ENCODE results near the gene C21orf58.
A peak's percentile ranks its signal among the peaks of the same experiment; 100 is the strongest.
"Not testable (repeated sequence)": the region's sequence is repeated elsewhere in the genome, so short reads cannot be mapped to it uniquely, and the experiment has no call there.

Gene C21orf58

DNA sequence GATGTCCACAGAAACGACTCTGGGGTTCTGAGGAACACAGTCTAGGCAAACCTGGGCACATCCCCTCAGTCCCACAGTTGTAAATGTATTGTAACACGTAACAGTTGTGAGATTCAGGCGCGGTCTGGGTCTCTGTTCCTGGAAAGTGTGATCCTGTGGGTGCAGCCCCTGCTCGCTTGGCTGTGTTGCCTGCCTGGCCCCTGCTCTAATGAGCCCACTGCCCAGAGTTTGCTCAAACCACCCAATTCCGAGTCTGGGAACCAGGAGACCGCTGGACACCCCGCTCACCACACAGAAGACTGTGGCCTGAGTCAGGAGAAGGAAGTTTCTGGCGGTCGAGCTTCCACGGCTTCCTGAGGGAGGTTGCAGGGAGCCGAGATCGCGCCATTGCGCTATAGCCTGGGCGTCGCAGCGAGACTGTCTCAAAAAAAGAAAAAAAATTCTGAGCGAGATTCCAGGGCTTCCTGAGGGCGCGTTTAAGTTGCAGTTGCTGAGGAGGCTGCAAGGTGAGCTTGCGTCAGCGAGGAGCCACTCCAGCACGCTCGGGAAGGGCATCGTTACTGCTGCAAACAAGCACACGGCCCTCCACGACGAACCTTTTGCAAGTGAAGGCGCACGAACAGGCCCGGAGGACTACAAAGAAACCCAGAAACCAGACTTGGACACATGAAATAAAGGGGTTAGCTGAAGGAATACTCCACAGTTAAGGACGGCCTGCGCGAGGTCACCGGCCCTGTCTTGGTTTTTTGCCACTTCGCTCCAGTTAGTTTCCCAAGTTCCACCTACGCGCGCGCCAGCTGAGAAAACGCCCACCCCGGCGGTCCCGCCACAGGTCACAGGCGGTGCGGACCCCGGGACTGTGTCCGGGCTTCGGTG lies 1.1 kb downstream of the C21orf58 start:
- peaks cover 34% of the 10 kb centered on the region for H3K4me1 Mint-ChIP-seq (ENCODE audit: low read depth)
- no peaks in the 10 kb centered on the region for H3K9me3 Mint-ChIP-seq (ENCODE audit: low read depth)
- H3K4me3 Mint-ChIP-seq = peak overlapping the region; percentile 94
- peak overlapping the region; percentile 89 for H3K27ac Mint-ChIP-seq
- H3K36me3 Mint-ChIP-seq = peaks cover 5% of the 10 kb centered on the region
- no peaks in the 10 kb centered on the region for H3K27me3 Mint-ChIP-seq

DNA sequence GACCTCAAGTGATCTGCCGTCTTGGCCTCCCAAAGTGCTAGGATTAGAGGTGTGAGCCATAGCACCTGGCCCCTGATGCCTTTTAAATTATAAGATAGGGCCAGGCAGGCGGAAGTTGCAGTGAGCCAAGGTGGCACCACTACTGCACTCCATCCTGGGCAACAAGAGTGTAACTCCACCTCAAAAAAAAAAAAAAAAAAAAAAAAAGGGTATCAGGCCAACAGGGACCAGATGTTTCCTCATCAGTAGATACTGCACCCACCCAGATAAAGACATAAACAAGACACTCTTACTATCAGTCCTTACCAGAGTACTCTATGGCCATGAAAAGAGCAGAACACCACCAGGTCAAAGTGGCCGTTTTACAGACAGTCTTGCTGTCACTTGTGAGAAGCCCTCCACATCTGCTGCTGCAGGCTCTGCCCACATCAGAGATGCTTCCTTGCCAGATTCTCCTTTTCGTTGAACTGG lies 3.3 kb downstream of the C21orf58 start:
- Mint-ChIP-seq H3K27me3 (no peaks in the 10 kb centered on the region), H3K36me3 (peaks cover under 1% of the 10 kb centered on the region), H3K9me3 (ENCODE audit: low read depth) (no peaks in the 10 kb centered on the region), H3K4me3 (no peak overlapping the region), H3K4me1 (ENCODE audit: low read depth) (peaks cover 22% of the 10 kb centered on the region), H3K27ac (no peak overlapping the region)

DNA sequence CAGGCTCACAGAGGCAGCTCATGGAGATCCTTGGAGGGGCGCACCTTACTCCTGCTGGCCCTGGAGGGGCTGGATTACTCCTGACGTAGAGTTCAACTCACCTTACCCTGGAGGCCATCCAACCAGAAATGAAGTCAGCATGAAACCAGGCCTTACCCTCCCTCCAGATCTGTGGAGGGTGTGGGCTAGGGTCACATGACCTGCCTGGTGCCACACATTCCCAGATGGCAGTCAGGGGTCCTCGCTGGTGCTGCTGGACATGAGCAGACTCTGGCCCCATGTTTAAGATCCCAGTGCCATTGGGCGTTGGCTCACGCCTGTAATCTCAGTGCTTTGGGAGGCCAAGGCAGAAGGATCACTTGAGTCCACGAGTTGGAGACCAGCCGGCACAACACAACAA lies 4.5 kb downstream of the C21orf58 start:
- H3K9me3 Mint-ChIP-seq (ENCODE audit: low read depth) = no peaks in the 10 kb centered on the region
- H3K27ac Mint-ChIP-seq = no peak overlapping the region
- H3K4me1 Mint-ChIP-seq (ENCODE audit: low read depth) = peaks cover 21% of the 10 kb centered on the region
- H3K36me3 Mint-ChIP-seq = no peaks in the 10 kb centered on the region
- H3K4me3 Mint-ChIP-seq = no peak overlapping the region
- no peaks in the 10 kb centered on the region for H3K27me3 Mint-ChIP-seq

DNA sequence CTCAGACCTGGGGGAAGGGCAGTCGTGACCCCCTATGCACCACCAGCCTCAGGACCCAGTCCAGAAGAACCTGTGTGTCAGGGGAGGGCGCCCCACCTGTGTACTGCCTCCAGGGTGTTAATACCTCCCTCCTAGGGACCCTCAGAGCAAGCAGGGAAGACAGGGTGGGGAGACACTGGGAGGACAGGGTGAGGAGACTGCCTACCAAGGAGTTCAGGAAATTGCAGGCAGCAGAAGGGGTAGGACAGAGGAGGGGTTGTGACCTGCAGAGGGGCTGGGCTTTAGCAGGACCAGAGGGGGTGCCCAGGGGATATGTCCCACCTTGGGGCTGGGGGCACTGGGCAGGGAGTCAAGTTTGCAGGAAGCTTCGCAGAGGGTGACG lies 5.2 kb downstream of the C21orf58 start:
- Mint-ChIP-seq H3K27me3 (no peaks in the 10 kb centered on the region), H3K27ac (no peak overlapping the region), H3K9me3 (ENCODE audit: low read depth) (no peaks in the 10 kb centered on the region), H3K36me3 (no peaks in the 10 kb centered on the region), H3K4me3 (no peak overlapping the region), H3K4me1 (ENCODE audit: low read depth) (peaks cover 21% of the 10 kb centered on the region)

DNA sequence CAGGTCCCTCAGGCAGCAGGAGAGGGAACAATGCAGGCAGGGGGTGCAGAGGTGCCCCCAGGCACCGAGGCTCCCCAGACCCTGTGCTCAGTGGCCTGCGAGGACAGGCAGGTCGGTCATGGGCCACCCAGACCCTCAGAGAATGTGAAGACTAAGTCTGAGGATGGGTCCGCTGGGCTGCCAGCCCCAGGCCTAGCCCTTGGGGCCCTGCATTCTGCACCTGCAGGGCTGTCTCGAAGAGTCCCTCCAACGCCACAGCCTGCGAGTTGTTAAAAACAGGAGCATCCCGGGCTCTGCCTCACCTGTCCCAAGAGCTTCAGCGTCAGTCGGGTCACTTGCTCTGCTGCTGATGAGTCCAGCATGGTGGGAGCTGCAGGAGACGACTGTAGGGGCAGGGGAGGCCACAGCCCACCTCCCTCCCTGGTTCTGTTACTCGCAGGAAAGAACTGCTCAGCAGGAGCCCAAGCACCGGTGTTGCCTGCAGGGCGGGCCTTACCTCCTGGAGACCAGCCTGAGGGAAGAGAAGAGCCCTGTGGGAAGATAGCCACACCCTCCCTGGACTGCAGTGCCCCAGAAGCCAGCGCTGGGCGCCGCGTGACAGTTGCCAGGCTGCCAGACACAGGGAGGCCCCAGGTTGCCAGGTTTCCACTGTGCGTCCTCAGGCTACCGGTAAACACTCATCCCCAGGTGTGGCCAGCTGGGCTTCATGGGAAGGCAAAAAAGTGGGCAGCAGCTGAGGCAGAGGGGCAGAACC lies 5.8 kb downstream of the C21orf58 start:
- Mint-ChIP-seq H3K4me3 (no peak overlapping the region), H3K27ac (no peak overlapping the region), H3K4me1 (ENCODE audit: low read depth) (peaks cover 17% of the 10 kb centered on the region), H3K9me3 (ENCODE audit: low read depth) (no peaks in the 10 kb centered on the region), H3K27me3 (no peaks in the 10 kb centered on the region), H3K36me3 (no peaks in the 10 kb centered on the region)

DNA sequence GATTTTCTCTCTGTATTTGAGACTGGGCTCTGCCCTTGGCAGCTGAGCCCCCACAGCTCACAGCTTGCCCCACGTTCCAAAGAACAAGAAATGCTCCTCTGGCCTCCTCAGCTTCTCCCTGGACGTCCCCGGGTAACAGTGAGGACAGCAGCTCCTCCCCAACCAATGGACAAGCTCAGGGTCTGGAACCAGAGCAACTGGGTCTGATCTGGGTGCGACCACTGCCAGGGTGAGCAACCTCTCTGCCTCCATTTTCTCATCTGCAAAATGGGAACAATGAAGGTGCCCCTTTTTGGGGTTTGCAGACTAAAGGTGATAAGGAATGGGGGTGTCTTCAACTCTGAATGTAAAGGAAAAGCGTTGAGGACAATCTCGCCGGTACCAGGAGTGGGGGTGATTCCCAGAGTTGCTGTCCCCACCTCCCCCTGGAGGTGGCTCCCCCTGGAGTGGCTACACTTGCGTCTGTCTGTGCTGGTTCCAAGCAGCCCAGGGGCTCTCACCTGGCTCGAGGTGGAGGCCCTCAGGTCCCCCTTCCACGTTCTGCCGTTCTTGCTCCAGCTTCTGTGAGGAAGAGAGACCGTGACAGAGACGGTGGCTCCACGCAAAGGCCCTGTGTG lies 6.9 kb downstream of the C21orf58 start:
- Mint-ChIP-seq H3K27ac (no peak overlapping the region), H3K27me3 (no peaks in the 10 kb centered on the region), H3K36me3 (no peaks in the 10 kb centered on the region), H3K9me3 (ENCODE audit: low read depth) (no peaks in the 10 kb centered on the region), H3K4me1 (ENCODE audit: low read depth) (peaks cover 7% of the 10 kb centered on the region), H3K4me3 (no peak overlapping the region)

DNA sequence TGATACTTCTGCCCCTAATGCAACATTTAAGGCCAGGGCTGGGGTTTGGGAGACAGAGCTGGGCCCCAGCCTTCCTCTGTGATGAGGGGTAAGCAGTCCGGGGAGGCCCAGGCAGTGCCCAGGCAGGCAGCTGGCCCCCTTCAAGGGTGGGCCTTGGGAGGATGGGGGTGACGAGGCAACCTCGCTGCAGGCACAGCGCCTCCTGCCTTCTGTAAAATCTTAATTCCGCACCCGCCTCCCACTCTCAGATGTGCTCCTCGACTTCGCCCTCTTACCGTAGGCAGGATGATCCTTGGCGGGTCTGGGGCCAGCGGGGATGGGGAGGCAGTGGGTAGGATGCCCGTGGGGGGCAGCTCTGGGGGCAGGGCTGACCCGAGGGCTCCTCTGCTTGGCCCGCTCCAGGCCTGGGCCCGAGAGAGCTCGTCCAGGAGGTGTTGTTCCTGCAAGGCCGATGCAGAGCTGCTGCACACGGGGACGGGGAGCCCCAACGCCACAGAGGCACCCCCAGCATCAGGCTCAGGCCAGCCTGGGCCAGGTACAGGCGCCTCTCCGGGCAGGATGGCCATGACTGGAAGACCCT lies 9.1 kb downstream of the C21orf58 start:
- no peak overlapping the region for H3K27ac Mint-ChIP-seq
- no peak overlapping the region for H3K4me3 Mint-ChIP-seq

DNA sequence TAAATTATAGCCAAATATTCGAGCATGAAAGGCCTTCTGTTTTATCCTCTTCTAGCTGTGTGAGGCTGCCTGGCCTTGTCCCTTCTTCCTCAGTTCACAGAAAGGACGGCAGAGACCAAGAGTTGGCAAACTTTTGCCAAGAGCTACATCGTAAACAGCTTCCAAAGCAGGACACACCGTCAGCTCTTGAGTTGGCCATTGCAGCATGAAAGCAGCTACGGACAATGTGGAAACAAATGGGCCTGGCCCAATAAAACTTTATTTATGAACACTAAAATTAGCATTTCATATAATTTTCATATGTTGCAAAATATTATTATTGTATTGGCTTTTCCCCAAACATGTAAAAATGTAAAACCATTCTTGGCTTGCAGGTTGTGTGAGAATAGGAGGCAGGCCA lies 10.7 kb downstream of the C21orf58 start:
- Mint-ChIP-seq H3K27me3 (no peaks in the 10 kb centered on the region), H3K36me3 (no peaks in the 10 kb centered on the region), H3K4me1 (ENCODE audit: low read depth) (no peaks in the 10 kb centered on the region), H3K4me3 (no peak overlapping the region), H3K27ac (no peak overlapping the region), H3K9me3 (ENCODE audit: low read depth) (no peaks in the 10 kb centered on the region)

More for the DNA sequence above, 9.1 kb downstream of the C21orf58 start:
- H3K4me1 Mint-ChIP-seq (ENCODE audit: low read depth) = no peaks in the 10 kb centered on the region
- H3K9me3 Mint-ChIP-seq (ENCODE audit: low read depth) = no peaks in the 10 kb centered on the region
- no peaks in the 10 kb centered on the region for H3K36me3 Mint-ChIP-seq
- no peaks in the 10 kb centered on the region for H3K27me3 Mint-ChIP-seq

DNA sequence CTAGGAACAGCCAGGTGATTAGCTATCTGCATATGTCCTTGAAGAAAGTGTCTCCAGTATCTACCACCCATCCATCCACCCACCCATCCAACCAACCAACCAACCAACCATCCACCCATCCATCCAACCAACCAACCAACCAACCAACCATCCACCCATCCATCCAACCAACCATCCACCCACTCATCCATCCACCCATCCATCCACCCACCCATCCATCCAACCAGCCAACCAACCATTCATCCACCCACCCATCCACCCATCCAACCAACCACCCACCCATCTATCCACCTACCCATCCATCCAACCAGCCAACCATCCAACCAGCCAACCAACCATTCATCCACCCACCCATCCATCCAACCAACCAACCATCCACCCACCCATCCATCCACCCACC lies 12.1 kb downstream of the C21orf58 start:
- H3K27ac Mint-ChIP-seq = no peak overlapping the region
- no peaks in the 10 kb centered on the region for H3K27me3 Mint-ChIP-seq
- no peak overlapping the region for H3K4me3 Mint-ChIP-seq
- H3K9me3 Mint-ChIP-seq (ENCODE audit: low read depth) = no peaks in the 10 kb centered on the region
- H3K4me1 Mint-ChIP-seq (ENCODE audit: low read depth) = no peaks in the 10 kb centered on the region
- peaks cover 2% of the 10 kb centered on the region for H3K36me3 Mint-ChIP-seq

DNA sequence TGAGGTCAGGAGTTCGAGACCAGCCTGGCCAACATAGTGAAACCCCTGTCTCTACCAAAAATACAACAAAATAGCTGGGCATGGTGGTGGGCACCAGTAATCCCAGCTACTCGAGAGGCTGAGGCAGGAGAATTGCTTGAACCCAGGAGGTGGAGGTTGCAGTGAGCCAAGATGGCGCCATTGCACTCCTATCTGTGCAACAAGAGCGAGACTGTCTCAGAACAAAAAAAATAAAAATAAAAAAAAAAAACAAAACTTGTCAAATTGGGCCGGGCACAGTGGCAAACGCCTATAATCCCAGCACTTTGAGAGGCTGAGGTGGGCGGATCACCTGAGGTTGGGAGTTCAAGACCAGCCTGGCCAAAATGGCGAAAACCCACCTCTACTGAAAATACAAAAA lies 13.4 kb downstream of the C21orf58 start:
- H3K9me3 Mint-ChIP-seq (ENCODE audit: low read depth); H3K4me3 Mint-ChIP-seq; H3K27me3 Mint-ChIP-seq; H3K27ac Mint-ChIP-seq; H3K4me1 Mint-ChIP-seq (ENCODE audit: low read depth); H3K36me3 Mint-ChIP-seq: not testable (repeated sequence)

DNA sequence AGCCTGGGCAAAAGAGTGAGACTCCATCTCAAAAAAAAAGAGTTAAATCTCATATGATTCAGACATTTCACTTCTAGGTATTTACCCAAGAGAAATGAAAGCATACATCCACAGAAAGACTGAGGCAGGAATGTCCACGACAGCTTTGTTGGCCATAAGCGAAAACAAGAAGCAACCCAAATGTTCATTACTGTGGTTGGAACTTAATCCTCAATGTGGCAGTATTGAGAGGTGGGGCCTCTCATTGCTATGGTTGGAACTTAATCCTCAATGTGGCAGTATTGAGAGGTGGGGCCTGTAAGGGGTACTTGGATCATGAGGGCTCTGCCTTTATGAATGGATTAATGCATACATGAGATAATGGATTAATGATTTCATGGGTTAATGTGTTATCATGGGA lies 15.2 kb downstream of the C21orf58 start:
- Mint-ChIP-seq H3K36me3 (peaks cover 8% of the 10 kb centered on the region), H3K4me1 (ENCODE audit: low read depth) (no peaks in the 10 kb centered on the region)

DNA sequence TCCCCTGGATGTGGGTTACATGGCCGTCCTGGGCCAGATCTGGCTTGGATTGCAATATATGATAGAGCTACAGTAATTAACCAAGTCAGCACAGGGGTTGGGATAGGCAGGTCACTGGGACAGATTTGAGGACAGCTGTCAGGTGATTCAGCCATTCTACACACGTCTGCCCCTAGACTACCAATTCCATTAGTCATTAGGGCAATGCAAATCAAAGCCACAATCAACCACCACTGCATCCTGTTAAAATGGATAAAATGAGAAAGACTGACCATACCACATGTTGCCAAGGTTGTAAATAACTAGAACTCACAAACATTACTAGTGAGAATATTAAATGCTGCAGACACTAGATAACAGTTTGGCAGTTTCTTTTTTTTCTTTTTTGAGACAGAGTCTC lies 16.0 kb downstream of the C21orf58 start:
- H3K27me3 Mint-ChIP-seq = no peaks in the 10 kb centered on the region
- no peak overlapping the region for H3K4me3 Mint-ChIP-seq
- no peaks in the 10 kb centered on the region for H3K4me1 Mint-ChIP-seq (ENCODE audit: low read depth)
- H3K36me3 Mint-ChIP-seq = peaks cover 8% of the 10 kb centered on the region
- H3K9me3 Mint-ChIP-seq (ENCODE audit: low read depth) = no peaks in the 10 kb centered on the region
- no peak overlapping the region for H3K27ac Mint-ChIP-seq

More for the DNA sequence above, 15.2 kb downstream of the C21orf58 start:
- no peaks in the 10 kb centered on the region for H3K9me3 Mint-ChIP-seq (ENCODE audit: low read depth)
- H3K27me3 Mint-ChIP-seq = no peaks in the 10 kb centered on the region
- no peak overlapping the region for H3K27ac Mint-ChIP-seq
- no peak overlapping the region for H3K4me3 Mint-ChIP-seq

DNA sequence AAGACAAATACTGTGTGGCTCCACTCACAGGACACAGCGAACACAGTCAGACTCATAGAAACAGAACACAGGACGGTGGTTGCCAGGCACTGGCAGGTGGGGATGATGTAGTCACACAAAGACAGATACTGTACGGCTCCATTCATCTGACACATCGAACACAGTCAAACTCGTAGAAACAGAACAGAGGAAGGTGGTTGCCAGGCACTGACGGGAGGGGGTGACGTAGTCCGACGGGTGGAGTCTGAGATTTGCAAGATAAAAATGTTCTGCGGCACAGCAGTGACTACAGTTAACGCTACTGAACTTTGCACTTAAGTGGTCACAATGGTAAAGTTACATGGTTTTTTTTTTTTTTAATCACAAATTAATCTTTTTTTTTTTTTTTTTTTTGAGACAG lies 18.7 kb downstream of the C21orf58 start:
- Mint-ChIP-seq H3K27me3 (no peaks in the 10 kb centered on the region), H3K4me3 (no peak overlapping the region), H3K36me3 (peaks cover 8% of the 10 kb centered on the region), H3K27ac (no peak overlapping the region), H3K4me1 (ENCODE audit: low read depth) (no peaks in the 10 kb centered on the region), H3K9me3 (ENCODE audit: low read depth) (no peaks in the 10 kb centered on the region)

DNA sequence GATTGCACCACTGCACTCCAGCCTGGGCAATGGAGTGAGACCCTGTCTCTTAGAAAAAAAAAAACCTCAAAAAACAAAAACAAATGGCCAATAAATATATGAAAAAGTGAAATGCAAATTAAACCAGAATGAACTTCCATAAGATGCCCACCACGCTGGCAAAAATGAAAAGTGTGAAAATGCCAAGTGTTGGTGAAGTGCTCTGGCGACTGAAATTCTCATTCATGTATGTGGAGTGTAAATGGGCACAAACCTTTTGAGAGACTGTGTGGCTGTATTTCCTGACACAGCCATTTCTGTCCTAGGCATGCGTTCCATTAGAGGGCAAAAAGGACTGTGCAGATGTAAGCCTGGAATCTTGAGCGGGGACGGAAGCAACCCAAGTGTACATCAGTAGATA lies 19.2 kb downstream of the C21orf58 start:
- Mint-ChIP-seq H3K9me3 (ENCODE audit: low read depth) (no peaks in the 10 kb centered on the region), H3K4me1 (ENCODE audit: low read depth) (no peaks in the 10 kb centered on the region), H3K4me3 (no peak overlapping the region), H3K27me3 (no peaks in the 10 kb centered on the region), H3K36me3 (peaks cover 8% of the 10 kb centered on the region), H3K27ac (no peak overlapping the region)

DNA sequence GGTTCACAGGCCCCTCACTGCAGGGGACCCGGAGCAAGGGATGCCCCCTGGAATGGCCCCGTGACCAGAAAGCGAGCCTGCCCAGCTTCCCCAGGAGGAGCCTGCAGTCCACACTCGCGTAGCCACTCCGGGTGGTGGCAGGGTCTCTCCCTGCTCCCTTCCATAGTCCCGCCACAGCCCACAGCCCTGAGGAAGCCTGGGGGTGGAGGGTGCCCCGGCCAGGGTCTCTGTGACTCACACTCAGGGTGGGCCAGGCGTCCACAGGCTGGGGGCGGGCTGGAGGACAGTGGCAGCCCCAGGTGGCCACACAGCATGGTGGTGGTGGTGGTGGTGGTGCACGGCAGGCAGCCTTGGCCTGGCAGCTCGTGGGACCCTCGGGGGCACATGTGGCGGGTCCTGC lies 21.9 kb downstream of the C21orf58 start:
- Mint-ChIP-seq H3K9me3 (ENCODE audit: low read depth) (no peaks in the 10 kb centered on the region), H3K27me3 (no peaks in the 10 kb centered on the region), H3K4me3 (no peak overlapping the region), H3K4me1 (ENCODE audit: low read depth) (peaks cover 2% of the 10 kb centered on the region), H3K36me3 (peaks cover 7% of the 10 kb centered on the region), H3K27ac (no peak overlapping the region)

All from activated naive CD8-positive, alpha-beta T cell (primary cell).